ENCODE results near the gene NIPBL.

The NIPBL gene

GRCh38 chr5:36902353-36902752, 25.8 kb downstream of the NIPBL start:
- no peaks in the 10 kb centered on the region for H3K27me3 ChIP-seq (ENCODE audit: low read length)

GRCh38 chr5:36904677-36905076, 28.1 kb downstream of the NIPBL start:
- H3F3A ChIP-seq (ENCODE audit: insufficient read depth): no peaks in the 10 kb centered on the region; the same call in 1 of the 2 replicates
- no peak overlapping the region for H3K4me3 ChIP-seq (ENCODE audit: insufficient read depth, low read length, poor library complexity, severe bottlenecking)
- H3K27me3 ChIP-seq (ENCODE audit: low read length): no peaks in the 10 kb centered on the region
- peaks cover 44% of the 10 kb centered on the region for H4K20me1 ChIP-seq (ENCODE audit: low read depth, low read length)
- no peaks in the 10 kb centered on the region for H3K9me2 ChIP-seq (replicated peaks; ENCODE audit: insufficient read depth, low read length)
- H2AFZ ChIP-seq (ENCODE audit: low read depth, low read length, severe bottlenecking): no peak overlapping the region
- no peak overlapping the region for H3K4me2 ChIP-seq (ENCODE audit: low read depth, low read length, poor library complexity, severe bottlenecking)
- H3K9me3 ChIP-seq (ENCODE audit: insufficient read depth, low read length): no peaks in the 10 kb centered on the region; the same call in 1 of the 2 replicates
- H3K27ac ChIP-seq (ENCODE audit: low read depth, low read length): no peak overlapping the region
- TF ChIP-seq EZH2phosphoT487 (conservative IDR thresholded peaks at IDR 0.05; ENCODE audit: low read length) (no peak), CTCF (IDR thresholded peaks at IDR 0.05; ENCODE audit: insufficient read depth, low read length, poor library complexity, severe bottlenecking) (no peak)
- H3K79me2 ChIP-seq (ENCODE audit: insufficient read depth, low read length): peaks cover 100% of the 10 kb centered on the region
- no peak overlapping the region for H3K9ac ChIP-seq (ENCODE audit: low read length)
- no peaks in the 10 kb centered on the region for H3K36me3 ChIP-seq (ENCODE audit: low read length)

More at GRCh38 chr5:36902353-36902752, 25.8 kb downstream of the NIPBL start:
- H3K4me2 ChIP-seq (ENCODE audit: low read depth, low read length, poor library complexity, severe bottlenecking): no peak overlapping the region
- H3K9ac ChIP-seq (ENCODE audit: low read length): no peak overlapping the region
- H3K4me3 ChIP-seq (ENCODE audit: insufficient read depth, low read length, poor library complexity, severe bottlenecking): no peak overlapping the region
- H3K36me3 ChIP-seq (ENCODE audit: low read length): no peaks in the 10 kb centered on the region
- no peak overlapping the region for H3K27ac ChIP-seq (ENCODE audit: low read depth, low read length)
- H3F3A ChIP-seq (ENCODE audit: insufficient read depth): no peaks in the 10 kb centered on the region; the same call in 1 of the 2 replicates
- H3K9me2 ChIP-seq (replicated peaks; ENCODE audit: insufficient read depth, low read length): no peaks in the 10 kb centered on the region
- no peak overlapping the region for H2AFZ ChIP-seq (ENCODE audit: low read depth, low read length, severe bottlenecking)
- H3K9me3 ChIP-seq (ENCODE audit: insufficient read depth, low read length): no peaks in the 10 kb centered on the region; the same call in 1 of the 2 replicates
- H3K79me2 ChIP-seq (ENCODE audit: insufficient read depth, low read length): peaks cover 100% of the 10 kb centered on the region
- H4K20me1 ChIP-seq (ENCODE audit: low read depth, low read length): peaks cover 31% of the 10 kb centered on the region
- TF ChIP-seq EZH2phosphoT487 (conservative IDR thresholded peaks at IDR 0.05; ENCODE audit: low read length) (no peak), CTCF (IDR thresholded peaks at IDR 0.05; ENCODE audit: insufficient read depth, low read length, poor library complexity, severe bottlenecking) (no peak)

GRCh38 chr5:36908544-36909260, 32.1 kb downstream of the NIPBL start:
- Histone ChIP-seq H3K4me2 (ENCODE audit: low read depth, low read length, poor library complexity, severe bottlenecking) (no peak overlapping the region), H2AFZ (ENCODE audit: low read depth, low read length, severe bottlenecking) (no peak overlapping the region), H3K27me3 (ENCODE audit: low read length) (no peaks in the 10 kb centered on the region), H3K27ac (ENCODE audit: low read depth, low read length) (no peak overlapping the region), H3K9me3 (ENCODE audit: insufficient read depth, low read length) (no peaks in the 10 kb centered on the region), H3F3A (ENCODE audit: insufficient read depth) (no peaks in the 10 kb centered on the region; the same call in 1 of the 2 replicates), H3K4me3 (ENCODE audit: insufficient read depth, low read length, poor library complexity, severe bottlenecking) (no peak overlapping the region), H3K79me2 (ENCODE audit: insufficient read depth, low read length) (peaks cover 100% of the 10 kb centered on the region), H3K9me2 (replicated peaks; ENCODE audit: insufficient read depth, low read length) (no peaks in the 10 kb centered on the region), H4K20me1 (ENCODE audit: low read depth, low read length) (peaks cover 57% of the 10 kb centered on the region), H3K9ac (ENCODE audit: low read length) (no peak overlapping the region), H3K36me3 (ENCODE audit: low read length) (no peaks in the 10 kb centered on the region)
- no peak for TF ChIP-seq EZH2phosphoT487 (conservative IDR thresholded peaks at IDR 0.05; ENCODE audit: low read length)
- TF ChIP-seq CTCF (IDR thresholded peaks at IDR 0.05; ENCODE audit: insufficient read depth, low read length, poor library complexity, severe bottlenecking): no peak

Measured in SU-DHL-6 (cell line).